GM15510 (cell line): Measurements from ENCODE around the gene TCEANC2.

Experiments used
- POLR2A ChIP-seq: IDR thresholded peaks from 3 replicates; pipeline ENCODE4 v1.6.1; 2011; ENCODE audit warnings: borderline replicate concordance; ENCODE audit not compliant: insufficient read length; ENCODE audit errors: extremely low read depth

Gene TCEANC2

GRCh38 chr1:54017979-54018378, 35.4 kb upstream of the TCEANC2 start, which contains the start of gene LDLRAD1:
Gene LDLRAD1, minus strand, starts transcription at chr1:54018186. Its CDS starts 74 bp downstream, at chr1:54018112.
- no peak for TF ChIP-seq POLR2A

- TF ChIP-seq POLR2A: no peak
These were observed 34.8 kb upstream of the TCEANC2 start for GRCh38 chr1:54018635-54019034.

- no peak for TF ChIP-seq POLR2A
These were observed 29.1 kb upstream of the TCEANC2 start for GRCh38 chr1:54024358-54024757.

- no peak for TF ChIP-seq POLR2A
These were observed 25.6 kb upstream of the TCEANC2 start for GRCh38 chr1:54027848-54028247.

- no peak for TF ChIP-seq POLR2A
These were observed 24.8 kb upstream of the TCEANC2 start for GRCh38 chr1:54028306-54029251.

GRCh38 chr1:54037476-54037875, 15.9 kb upstream of the TCEANC2 start:
- no peak for TF ChIP-seq POLR2A

DNA sequence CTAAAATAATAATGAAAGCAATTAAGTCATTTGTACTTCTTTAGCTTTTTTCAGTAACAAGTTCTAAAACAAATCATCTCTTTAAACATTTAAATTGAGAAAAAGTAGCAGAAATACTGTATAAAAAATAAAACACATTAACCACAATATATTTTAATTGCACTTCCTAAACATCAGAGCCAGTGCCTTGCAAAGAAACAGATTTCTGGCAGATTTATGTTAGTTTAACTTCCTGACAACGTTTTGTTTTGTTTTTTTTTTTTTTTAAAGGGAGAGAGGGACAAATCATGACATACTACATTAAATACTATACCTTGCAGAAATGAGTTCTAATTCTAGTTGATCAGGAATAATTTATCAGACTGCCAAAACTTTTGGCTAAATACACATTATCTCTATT, 11.6 kb upstream of the TCEANC2 start:
- no peak for TF ChIP-seq POLR2A

GRCh38 chr1:54045496-54045895, 7.9 kb upstream of the TCEANC2 start:
- TF ChIP-seq POLR2A: no peak

- no peak for TF ChIP-seq POLR2A
These were observed 6.6 kb upstream of the TCEANC2 start for GRCh38 chr1:54046671-54047383.

- TF ChIP-seq POLR2A: no peak
These were observed 5.8 kb upstream of the TCEANC2 start for GRCh38 chr1:54047384-54048305.

DNA sequence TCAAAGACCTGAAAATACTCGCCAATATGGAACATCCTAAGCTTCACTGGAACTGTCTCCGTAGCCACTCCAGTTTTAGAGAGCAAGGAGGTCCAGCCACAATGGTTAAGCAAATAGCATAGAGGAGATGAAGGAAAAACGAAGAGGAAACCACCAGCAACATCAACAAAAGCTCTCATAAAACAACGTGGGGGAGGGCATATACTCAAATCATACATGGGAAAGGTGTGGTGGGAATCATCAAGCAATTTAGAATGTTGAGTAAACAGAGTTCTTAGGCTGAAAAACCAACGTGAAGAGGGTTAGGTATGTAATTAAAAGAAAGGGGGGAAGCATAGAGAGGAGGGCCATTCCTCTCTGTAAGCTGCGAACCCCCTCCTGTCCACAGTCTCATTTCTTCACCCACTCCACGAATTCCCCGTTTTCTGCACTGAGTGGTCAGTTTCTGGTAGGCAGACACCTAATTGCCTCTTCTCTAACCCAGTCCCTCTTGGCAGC, 1.4 kb upstream of the TCEANC2 start:
- TF ChIP-seq POLR2A: no peak

- TF ChIP-seq POLR2A: no peak
These were observed 926 bp upstream of the TCEANC2 start for GRCh38 chr1:54052431-54052933.

DNA sequence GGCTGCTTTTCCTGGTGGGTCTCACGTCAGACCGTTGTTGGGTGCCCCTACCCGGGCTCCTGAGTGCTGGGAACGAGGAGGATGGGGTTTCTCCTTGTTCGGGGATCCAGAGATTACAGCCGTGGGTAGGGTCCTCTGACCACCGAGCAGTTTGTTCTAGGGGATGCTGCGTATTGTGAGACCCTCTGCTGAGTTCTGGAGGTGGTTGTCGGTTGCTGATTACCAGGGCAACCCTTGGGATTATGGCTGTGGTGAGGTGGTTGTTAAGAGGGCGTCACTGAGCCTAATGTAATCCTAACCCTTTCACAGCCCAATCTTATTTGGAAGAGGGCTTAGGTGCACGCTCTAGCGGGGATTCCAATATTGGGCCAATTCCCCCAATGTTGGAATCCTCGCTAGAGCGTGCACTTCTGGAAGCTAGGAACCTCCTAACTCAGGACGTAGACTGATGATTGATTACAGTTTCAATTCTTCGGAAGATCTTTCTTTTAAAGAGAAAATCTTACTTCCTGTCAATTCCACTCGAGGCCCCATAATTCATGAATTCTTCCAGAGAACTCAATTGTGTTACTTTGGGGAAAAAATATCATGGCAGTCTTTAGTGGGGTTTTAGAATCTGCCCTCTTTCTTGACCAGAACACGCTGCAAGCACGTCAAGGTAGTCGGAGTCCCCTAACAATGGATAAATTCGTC, 483 bp downstream of the TCEANC2 start:
- no peak for TF ChIP-seq POLR2A

DNA sequence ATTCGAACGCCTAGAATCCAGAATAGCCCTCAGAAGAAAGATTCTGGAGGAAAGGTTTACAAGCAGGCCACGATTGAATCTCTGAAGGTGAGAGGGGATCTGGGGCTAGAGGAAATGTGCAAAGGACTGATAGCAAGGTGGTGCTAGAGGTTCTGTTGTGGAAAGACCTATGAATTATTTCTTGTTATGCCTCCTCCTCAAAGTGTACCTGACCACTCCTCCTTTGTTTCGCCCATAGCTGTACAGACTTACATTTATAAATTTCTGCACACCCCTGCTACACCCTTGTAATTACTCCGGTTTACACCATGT, 986 bp downstream of the TCEANC2 start:
- TF ChIP-seq POLR2A: no peak
